ENCODE results near the gene CNOT8. TPM values are rescaled to one million over a fixed set of nuclear protein-coding genes. Genes with fewer than 3 reads are reported as not detected.
A peak's percentile ranks its signal among the peaks of the same experiment; 100 is the strongest.

CNOT8 gene
- total RNA-seq, 1 experiment from 2014 or later = 45.9 TPM

DNA sequence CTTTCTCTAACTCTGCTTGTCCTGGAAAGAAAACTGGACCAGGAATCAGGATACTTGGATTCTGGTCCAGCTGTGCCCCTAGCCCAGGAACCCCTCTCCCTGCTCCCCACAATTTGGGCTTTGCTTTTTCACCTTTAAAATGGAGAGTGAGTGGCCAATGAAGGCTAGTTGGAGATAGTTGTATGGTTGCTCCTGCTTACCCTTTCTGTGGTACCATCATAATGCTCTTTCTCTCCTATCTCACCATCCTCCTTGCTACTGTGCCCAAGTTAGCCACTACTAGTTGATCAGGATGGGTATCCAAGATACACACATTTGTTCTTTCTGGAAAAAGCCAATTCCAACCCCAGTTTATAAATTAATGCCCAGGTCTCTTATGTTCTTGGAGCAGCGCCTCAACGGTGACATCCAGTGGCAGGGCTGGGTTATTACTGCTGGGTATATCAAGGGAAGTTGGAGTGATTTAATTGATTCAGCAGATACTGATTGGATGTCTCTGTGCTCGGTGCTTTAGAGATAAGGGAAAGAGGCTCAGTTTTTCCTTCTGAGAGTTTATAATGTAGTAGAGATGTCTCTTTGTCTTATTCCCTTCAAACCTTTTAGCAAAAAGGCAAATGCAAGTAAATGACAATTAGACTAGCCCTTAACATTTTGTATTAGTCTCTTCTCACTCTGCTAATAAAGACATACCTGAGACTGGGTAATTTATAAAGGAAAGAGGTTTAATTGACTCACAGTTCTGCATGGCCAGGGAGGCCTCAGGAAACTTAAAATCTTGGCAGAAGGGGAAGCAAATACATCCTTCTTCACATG is 46.6 kb upstream of the CNOT8 start:
- ChIA-PET CTCF (no interaction called here), POLR2A (no interaction called here)
- ATAC-seq (peak; percentile 75), DNase-seq (ENCODE audit: low read depth, low spot score) (no peak)
- Histone ChIP-seq H3K27ac (ENCODE audit: low read length) (no peak overlapping the region), H3K27me3 (ENCODE audit: control insufficient read depth, insufficient read depth, low read length) (no peaks in the 10 kb centered on the region), H3K4me1 (ENCODE audit: control insufficient read depth, insufficient read depth, low read length) (no peaks in the 10 kb centered on the region), H3K9me3 (ENCODE audit: control insufficient read depth, insufficient read depth, low read depth, low read length) (no peaks in the 10 kb centered on the region), H3K36me3 (ENCODE audit: control insufficient read depth, insufficient read depth, low read length) (peaks cover 36% of the 10 kb centered on the region), H3K4me3 (ENCODE audit: low read depth in 2 of 2, low read length in 2 of 2) (no peak overlapping the region)
- BruUV-seq (replicated peaks) = no TSS peak
- intact Hi-C loops (cut with micrococcal nuclease; ENCODE audit: unreplicated experiment) (loop anchor here (5.0 kb wide), 1 partner anchor 160 kb away; no protein-coding TSS in a partner anchor), in situ Hi-C loops (cut with HindIII; ENCODE audit: low pct_unique_long_range_greater_than_20kb, low sequenced_read_pairs) (no loop called here)
- TF ChIP-seq SIN3A (IDR thresholded peaks at IDR 0.05; ENCODE audit: borderline replicate concordance, insufficient read depth, low read depth, low read length) = no peak
- TF ChIP-seq, protein P1, sequence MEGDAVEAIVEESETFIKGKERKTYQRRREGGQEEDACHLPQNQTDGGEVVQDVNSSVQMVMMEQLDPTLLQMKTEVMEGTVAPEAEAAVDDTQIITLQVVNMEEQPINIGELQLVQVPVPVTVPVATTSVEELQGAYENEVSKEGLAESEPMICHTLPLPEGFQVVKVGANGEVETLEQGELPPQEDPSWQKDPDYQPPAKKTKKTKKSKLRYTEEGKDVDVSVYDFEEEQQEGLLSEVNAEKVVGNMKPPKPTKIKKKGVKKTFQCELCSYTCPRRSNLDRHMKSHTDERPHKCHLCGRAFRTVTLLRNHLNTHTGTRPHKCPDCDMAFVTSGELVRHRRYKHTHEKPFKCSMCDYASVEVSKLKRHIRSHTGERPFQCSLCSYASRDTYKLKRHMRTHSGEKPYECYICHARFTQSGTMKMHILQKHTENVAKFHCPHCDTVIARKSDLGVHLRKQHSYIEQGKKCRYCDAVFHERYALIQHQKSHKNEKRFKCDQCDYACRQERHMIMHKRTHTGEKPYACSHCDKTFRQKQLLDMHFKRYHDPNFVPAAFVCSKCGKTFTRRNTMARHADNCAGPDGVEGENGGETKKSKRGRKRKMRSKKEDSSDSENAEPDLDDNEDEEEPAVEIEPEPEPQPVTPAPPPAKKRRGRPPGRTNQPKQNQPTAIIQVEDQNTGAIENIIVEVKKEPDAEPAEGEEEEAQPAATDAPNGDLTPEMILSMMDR (IDR thresholded peaks at IDR 0.05) = peak; percentile 92
- TF ChIP-seq, protein P2, sequence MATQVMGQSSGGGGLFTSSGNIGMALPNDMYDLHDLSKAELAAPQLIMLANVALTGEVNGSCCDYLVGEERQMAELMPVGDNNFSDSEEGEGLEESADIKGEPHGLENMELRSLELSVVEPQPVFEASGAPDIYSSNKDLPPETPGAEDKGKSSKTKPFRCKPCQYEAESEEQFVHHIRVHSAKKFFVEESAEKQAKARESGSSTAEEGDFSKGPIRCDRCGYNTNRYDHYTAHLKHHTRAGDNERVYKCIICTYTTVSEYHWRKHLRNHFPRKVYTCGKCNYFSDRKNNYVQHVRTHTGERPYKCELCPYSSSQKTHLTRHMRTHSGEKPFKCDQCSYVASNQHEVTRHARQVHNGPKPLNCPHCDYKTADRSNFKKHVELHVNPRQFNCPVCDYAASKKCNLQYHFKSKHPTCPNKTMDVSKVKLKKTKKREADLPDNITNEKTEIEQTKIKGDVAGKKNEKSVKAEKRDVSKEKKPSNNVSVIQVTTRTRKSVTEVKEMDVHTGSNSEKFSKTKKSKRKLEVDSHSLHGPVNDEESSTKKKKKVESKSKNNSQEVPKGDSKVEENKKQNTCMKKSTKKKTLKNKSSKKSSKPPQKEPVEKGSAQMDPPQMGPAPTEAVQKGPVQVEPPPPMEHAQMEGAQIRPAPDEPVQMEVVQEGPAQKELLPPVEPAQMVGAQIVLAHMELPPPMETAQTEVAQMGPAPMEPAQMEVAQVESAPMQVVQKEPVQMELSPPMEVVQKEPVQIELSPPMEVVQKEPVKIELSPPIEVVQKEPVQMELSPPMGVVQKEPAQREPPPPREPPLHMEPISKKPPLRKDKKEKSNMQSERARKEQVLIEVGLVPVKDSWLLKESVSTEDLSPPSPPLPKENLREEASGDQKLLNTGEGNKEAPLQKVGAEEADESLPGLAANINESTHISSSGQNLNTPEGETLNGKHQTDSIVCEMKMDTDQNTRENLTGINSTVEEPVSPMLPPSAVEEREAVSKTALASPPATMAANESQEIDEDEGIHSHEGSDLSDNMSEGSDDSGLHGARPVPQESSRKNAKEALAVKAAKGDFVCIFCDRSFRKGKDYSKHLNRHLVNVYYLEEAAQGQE (IDR thresholded peaks at IDR 0.05; ENCODE audit: insufficient read depth in 1 of 2, low read depth in 2 of 2, low read length in 1 of 2) = no peak

DNA sequence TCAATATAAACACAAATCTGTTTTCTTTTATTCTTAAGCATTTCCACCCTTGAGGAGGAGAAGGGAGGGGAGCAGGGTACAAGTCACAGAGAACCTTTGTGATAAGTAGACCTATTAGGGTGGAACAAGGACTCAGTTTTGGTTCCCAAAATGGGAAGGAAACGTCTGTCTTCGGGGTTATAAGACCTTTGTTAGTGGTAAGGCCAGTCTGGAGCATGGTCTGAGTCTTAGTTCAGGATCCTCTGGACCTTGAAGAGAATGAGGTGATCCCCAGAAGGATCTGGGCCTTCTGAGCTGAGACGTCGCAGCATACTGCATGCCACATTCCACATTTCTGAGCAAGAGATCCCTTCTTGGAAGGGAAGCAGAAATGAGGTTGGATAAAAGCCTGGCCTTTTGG is 45.3 kb upstream of the CNOT8 start:
- Histone ChIP-seq H3K27me3 (ENCODE audit: control insufficient read depth, insufficient read depth, low read length) (no peaks in the 10 kb centered on the region), H3K9me3 (ENCODE audit: control insufficient read depth, insufficient read depth, low read depth, low read length) (no peaks in the 10 kb centered on the region), H3K27ac (ENCODE audit: low read length) (no peak overlapping the region), H3K4me1 (ENCODE audit: control insufficient read depth, insufficient read depth, low read length) (no peaks in the 10 kb centered on the region), H3K4me3 (ENCODE audit: low read depth in 2 of 2, low read length in 2 of 2) (no peak overlapping the region), H3K36me3 (ENCODE audit: control insufficient read depth, insufficient read depth, low read length) (peaks cover 37% of the 10 kb centered on the region)
- no peak for DNase-seq (ENCODE audit: low read depth, low spot score)
- intact Hi-C loops (cut with micrococcal nuclease; ENCODE audit: unreplicated experiment) = loop anchor here (5.0 kb wide), 1 partner anchor 161 kb away; no protein-coding TSS in a partner anchor
- no TSS peak for BruUV-seq (replicated peaks)
- CTCF ChIA-PET = no interaction called here
- POLR2A ChIA-PET = no interaction called here
- in situ Hi-C loops (cut with HindIII; ENCODE audit: low pct_unique_long_range_greater_than_20kb, low sequenced_read_pairs) = no loop called here
- no peak for ATAC-seq
- TF ChIP-seq, protein P2 (IDR thresholded peaks at IDR 0.05; ENCODE audit: insufficient read depth in 1 of 2, low read depth in 2 of 2, low read length in 1 of 2) = no peak
- TF ChIP-seq TCF7L2 (IDR thresholded peaks at IDR 0.05; ENCODE audit: low read depth, low read length) = no peak
- TF ChIP-seq SIN3A (IDR thresholded peaks at IDR 0.05; ENCODE audit: borderline replicate concordance, insufficient read depth, low read depth, low read length) = no peak
- TF ChIP-seq, protein P1 (IDR thresholded peaks at IDR 0.05) = no peak
- TF ChIP-seq POLR2AphosphoS5 (IDR thresholded peaks at IDR 0.05; ENCODE audit: low read depth, low read length) = no peak

All from Panc1 (cell line).